Common myeloid progenitor, CD34-positive (primary cell): ENCODE results near the gene TPBGL.

Experiments
- CTCF ChIA-PET: fragments of 350-600 bp; sonication (Branson Sonifier 250); formaldehyde crosslinking; loops from one replicate; lab custom pipeline; 2021; ENCODE audit warnings: antibody characterized with exemption; lab: Charles Lee
- POLR2A ChIA-PET: fragments of 350-600 bp; sonication (Branson Sonifier 250); formaldehyde crosslinking; loops from one replicate; lab custom pipeline; 2021; ENCODE audit warnings: antibody characterized with exemption; lab: Charles Lee
- DNase-seq, 3 donors: peaks; one replicate each; pipeline versions ENCODE4 v3.0.0 to v3.0.0-alpha.2; 2013
- H3K27ac ChIP-seq, 2 experiments: 1 replicate in 1 of 2; 2 replicates in 1 of 2; pipeline ENCODE4 v1.7.0; 2013; ENCODE audit warnings: inconsistent platforms in 2 of 2, low read length in 2 of 2, mild to moderate bottlenecking in 2 of 2, low read depth in 1 of 2, moderate library complexity in 1 of 2; ENCODE audit not compliant: severe bottlenecking in 2 of 2, insufficient read depth in 1 of 2, poor library complexity in 1 of 2
- H3K27me3 ChIP-seq, 5 experiments: replicated peaks in 2 of 5; 1 replicate in 3 of 5; 2 replicates in 2 of 5; pipeline versions ENCODE4 v1.6.1 to v1.7.0; 2013; ENCODE audit warnings: low read length in 4 of 5, mild to moderate bottlenecking in 2 of 5, moderate library complexity in 2 of 5, inconsistent platforms in 1 of 5; ENCODE audit not compliant: insufficient read depth in 5 of 5, control insufficient read depth in 4 of 5
- H3K36me3 ChIP-seq, 4 experiments: 1 replicate in 2 of 4; 2 replicates in 2 of 4; pipeline versions ENCODE4 v1.6.1 to v1.7.0; 2013; ENCODE audit warnings: low read length in 3 of 4, control low read depth in 1 of 4, mild to moderate bottlenecking in 1 of 4; ENCODE audit not compliant: control insufficient read depth in 4 of 4, insufficient read depth in 4 of 4
- H3K4me1 ChIP-seq, 4 experiments: 1 replicate in 3 of 4; 2 replicates in 1 of 4; pipeline versions ENCODE4 v1.6.1 to v1.7.1; 2013; ENCODE audit warnings: low read length in 3 of 4, mild to moderate bottlenecking in 3 of 4, control low read depth in 1 of 4, inconsistent platforms in 1 of 4, moderate library complexity in 1 of 4; ENCODE audit not compliant: control insufficient read depth in 4 of 4, insufficient read depth in 4 of 4; ENCODE audit errors: control extremely low read depth in 1 of 4
- H3K4me3 ChIP-seq, 7 experiments: 1 replicate in 4 of 7; 2 replicates in 3 of 7; pipeline versions ENCODE4 v1.5.1 to v1.7.0; 2013; ENCODE audit warnings: mild to moderate bottlenecking in 7 of 7, low read length in 6 of 7, moderate library complexity in 6 of 7, inconsistent platforms in 2 of 7, low read depth in 2 of 7, control low read depth in 1 of 7; ENCODE audit not compliant: insufficient read depth in 4 of 7, control insufficient read depth in 1 of 7; ENCODE audit errors: extremely low read depth in 1 of 7
- H3K9me3 ChIP-seq, 5 experiments: 1 replicate in 4 of 5; 2 replicates in 1 of 5; pipeline versions ENCODE4 v1.6.1 to v1.7.1; 2013; ENCODE audit warnings: low read length in 4 of 5, mild to moderate bottlenecking in 2 of 5, inconsistent platforms in 1 of 5, low read depth in 1 of 5, moderate library complexity in 1 of 5; ENCODE audit not compliant: control insufficient read depth in 4 of 5, insufficient read depth in 2 of 5; ENCODE audit errors: control extremely low read depth in 1 of 5
- WGBS: methylation state at CpG from one replicate; pipeline ENCODE4 v1.1.5; 2013; ENCODE audit not compliant: insufficient coverage; 5-methylcytosine and 5-hydroxymethylcytosine counted together

TPBGL gene

DNA sequence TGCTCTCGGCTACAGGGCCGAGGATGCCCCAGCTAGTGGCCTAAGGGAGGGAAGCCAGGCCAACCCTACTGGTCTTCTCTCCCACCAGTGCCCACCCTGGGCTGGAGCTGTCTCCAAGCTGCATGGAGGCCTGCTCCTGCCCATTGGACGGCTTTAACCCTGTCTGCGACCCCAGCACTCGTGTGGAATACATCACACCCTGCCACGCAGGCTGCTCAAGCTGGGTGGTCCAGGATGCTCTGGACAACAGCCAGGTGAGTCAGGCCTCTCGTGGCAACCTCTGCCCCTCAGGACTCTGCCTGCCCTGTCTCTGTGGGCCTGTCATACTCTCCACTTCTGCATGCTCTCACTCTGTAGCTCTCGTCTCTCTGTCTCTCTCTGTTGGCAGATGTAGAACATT is 44.1 kb upstream of the TPBGL start:
- Histone ChIP-seq H3K4me1 (peaks cover 0 to 10% (median 3%) of the 10 kb centered on the region in 4 experiments), H3K36me3 (no peaks in the 10 kb centered on the region), H3K4me3 (no peak overlapping the region), H3K9me3 (no peaks in the 10 kb centered on the region), H3K27me3 (peaks cover 0 to 8% (median 2%) of the 10 kb centered on the region in 5 experiments), H3K27ac (no peak overlapping the region)
- CTCF ChIA-PET = interaction anchor here (0.9 to 4.5 kb wide), 7 partner anchors 9 to 267 kb away, joined by 3 to 50 read pairs (median 4); no protein-coding TSS in a partner anchor
- POLR2A ChIA-PET = no interaction called here
- 91% methylated on average over 8 of the region's 8 CpGs for WGBS
- DNase-seq = no peak

DNA sequence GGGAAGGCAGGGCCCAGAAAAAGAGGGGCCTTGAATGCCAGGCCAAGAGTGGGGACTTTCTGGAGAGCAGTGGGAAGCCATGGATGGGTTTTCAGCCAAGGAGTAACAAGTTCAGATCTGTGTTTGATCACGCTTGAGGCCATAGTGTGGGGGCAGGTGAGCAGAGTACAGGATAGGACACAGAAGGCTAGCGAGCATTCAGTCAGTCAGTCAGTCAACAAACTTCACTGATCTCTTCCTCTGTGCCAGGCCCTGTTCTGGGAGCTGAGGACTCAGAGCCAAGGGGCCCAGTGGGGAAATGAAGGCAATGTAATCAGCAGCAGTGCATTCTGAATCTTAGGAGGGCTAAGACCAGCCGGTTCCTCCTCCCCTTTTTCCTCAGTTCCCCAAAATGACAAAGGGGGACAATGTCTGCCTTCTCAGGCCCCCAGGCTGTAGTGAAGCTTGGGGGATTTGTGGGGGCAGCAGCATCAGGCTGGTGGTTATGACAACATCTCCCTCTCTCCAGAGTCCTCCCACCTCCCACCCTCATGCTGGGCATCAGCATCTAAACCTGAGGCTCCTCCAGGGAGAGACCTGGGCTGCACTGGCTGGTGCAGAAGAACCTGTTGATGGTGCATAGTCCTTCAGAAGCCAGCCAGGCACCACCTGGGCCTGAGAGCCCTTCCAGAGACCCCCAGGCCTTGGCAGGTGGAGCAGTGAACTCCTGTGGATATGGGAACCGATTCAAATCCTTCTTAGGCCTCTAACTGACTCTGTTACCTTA is 42.9 kb upstream of the TPBGL start:
- CTCF ChIA-PET = interaction anchor here (4.5 to 15.8 kb wide), 2 partner anchors 8 to 55 kb away, joined by 50 to 309 read pairs; no protein-coding TSS in a partner anchor
- H3K36me3 ChIP-seq = no peaks in the 10 kb centered on the region
- POLR2A ChIA-PET = no interaction called here
- H3K27ac ChIP-seq = no peak overlapping the region
- DNase-seq = no peak
- H3K4me3 ChIP-seq = no peak overlapping the region
- H3K27me3 ChIP-seq = peaks cover 0 to 8% (median 2%) of the 10 kb centered on the region in 5 experiments
- WGBS = 100% methylated on average over 2 of the region's 4 CpGs
- no peaks in the 10 kb centered on the region for H3K9me3 ChIP-seq
- peaks cover 0 to 10% (median 3%) of the 10 kb centered on the region in 4 experiments for H3K4me1 ChIP-seq

DNA sequence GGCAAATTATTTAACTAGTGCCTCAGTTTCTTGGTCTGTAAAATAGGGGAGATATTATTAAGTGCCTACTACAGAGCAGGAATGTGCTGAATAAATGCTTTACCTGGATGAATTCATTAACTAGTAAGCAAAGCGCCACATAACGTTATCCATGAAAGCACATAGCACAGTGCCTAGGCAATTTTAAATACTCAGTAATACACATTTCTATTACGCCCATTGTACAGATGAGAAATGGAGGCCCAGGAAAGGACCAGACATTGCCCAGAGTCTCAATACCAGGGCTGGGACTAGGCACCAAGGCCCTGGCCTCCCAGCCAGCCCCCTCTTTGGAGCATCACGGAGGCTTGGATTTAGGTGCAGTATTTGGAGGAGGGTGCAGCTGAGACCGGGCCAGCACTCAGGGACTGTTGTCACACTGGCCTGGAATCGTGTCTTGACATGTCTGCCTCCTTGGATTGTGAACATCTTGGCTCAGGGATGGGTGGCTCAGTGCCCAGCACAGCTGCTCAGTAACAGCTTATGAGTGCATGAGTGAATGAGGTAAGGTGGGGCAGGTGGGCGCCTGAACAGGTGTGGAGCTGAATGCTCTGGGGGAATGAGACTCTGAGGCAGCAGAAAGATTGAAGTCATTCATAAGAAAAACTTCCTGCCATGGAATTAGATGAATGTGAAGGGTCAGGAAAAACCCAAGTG is 42.1 kb upstream of the TPBGL start:
- H3K27me3 ChIP-seq = peaks cover 0 to 8% (median 0%) of the 10 kb centered on the region in 5 experiments
- DNase-seq = no peak
- WGBS = 100% methylated on average over 5 of the region's 7 CpGs
- no peaks in the 10 kb centered on the region for H3K9me3 ChIP-seq
- H3K4me1 ChIP-seq = peaks cover 0 to 10% (median 3%) of the 10 kb centered on the region in 4 experiments
- H3K27ac ChIP-seq = no peak overlapping the region
- CTCF ChIA-PET = interaction anchor here (15.8 kb wide), 1 partner anchor 56 kb away, joined by 309 read pairs; no protein-coding TSS in a partner anchor
- POLR2A ChIA-PET = no interaction called here
- H3K36me3 ChIP-seq = no peaks in the 10 kb centered on the region
- H3K4me3 ChIP-seq = no peak overlapping the region

DNA sequence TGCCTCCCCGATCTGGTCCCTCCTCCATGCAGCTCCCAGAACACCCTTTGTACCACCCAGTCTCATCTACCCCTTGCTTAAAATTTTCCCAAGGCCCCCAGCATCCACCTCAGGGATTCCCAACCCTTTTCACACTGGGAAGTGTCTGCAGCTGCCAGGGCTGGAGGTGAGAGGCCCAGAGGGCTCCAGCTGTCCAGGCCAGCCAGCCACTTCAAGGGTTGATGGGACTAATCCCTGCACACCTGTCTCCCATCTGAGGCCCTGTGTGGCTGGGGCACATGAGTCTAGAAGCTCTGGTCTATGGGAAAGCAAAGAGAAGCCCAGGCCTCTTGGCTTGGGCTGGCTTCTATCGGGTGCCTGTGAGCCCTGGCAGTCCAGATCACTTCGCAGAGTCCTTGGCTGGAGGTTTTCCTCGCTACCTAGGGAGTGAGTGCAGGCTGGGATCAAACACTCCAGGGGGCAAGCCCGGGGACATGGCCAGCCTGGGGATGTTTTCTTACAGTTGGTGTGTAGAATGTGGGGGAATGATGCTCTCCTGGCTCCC is 41.1 kb upstream of the TPBGL start:
- Histone ChIP-seq H3K27ac (no peak overlapping the region), H3K36me3 (no peaks in the 10 kb centered on the region), H3K4me1 (peaks cover 0 to 10% (median 3%) of the 10 kb centered on the region in 4 experiments), H3K27me3 (peaks cover 0 to 8% (median 0%) of the 10 kb centered on the region in 5 experiments), H3K9me3 (no peaks in the 10 kb centered on the region), H3K4me3 (no peak overlapping the region)
- DNase-seq = no peak
- ChIA-PET POLR2A (no interaction called here), CTCF (interaction anchor here (15.8 kb wide), 1 partner anchor 57 kb away, joined by 309 read pairs; no protein-coding TSS in a partner anchor)
- 100% methylated on average over 4 of the region's 5 CpGs for WGBS

DNA sequence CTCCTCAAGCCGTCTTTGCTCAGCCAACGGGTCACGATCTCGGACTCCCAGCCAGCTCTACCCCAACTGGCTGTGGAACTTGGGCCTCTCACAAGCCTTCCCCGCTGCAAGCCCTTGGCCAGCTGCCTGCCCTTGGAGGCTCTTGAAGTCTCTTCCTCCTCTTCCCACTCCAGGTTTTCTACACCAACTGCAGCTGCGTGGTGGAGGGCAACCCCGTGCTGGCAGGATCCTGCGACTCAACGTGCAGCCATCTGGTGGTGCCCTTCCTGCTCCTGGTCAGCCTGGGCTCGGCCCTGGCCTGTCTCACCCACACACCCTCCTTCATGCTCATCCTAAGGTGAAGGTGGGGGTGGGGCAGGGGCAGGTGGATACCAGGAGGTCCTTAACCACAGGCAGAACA is 40.5 kb upstream of the TPBGL start:
- Histone ChIP-seq H3K9me3 (no peaks in the 10 kb centered on the region), H3K4me3 (no peak overlapping the region), H3K36me3 (no peaks in the 10 kb centered on the region), H3K27ac (no peak overlapping the region), H3K27me3 (peaks cover 0 to 8% (median 0%) of the 10 kb centered on the region in 5 experiments), H3K4me1 (peaks cover 0 to 7% (median 2%) of the 10 kb centered on the region in 4 experiments)
- ChIA-PET CTCF (interaction anchor here (15.8 kb wide), 1 partner anchor 58 kb away, joined by 309 read pairs; no protein-coding TSS in a partner anchor), POLR2A (no interaction called here)
- 90% methylated on average over 9 of the region's 10 CpGs for WGBS
- DNase-seq = no peak

DNA sequence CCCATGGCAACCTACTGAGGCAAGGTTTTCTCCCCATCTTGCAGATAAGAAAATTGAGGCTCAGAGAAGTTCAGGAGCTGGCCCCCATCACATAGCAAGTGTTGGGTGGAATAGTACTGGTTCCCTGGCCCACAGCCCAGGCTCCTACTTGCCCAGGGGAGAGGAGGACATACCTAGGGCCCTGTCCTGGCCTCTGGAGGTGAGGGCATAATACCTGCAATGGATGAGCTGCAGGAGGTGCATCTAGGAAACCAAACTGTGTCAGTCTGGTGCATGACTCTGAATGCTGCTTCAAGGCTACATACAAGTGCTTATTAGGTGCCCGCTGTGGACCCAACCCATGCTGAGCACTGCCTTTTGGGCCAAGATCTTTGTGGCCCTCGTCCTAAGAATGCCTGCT is 40.0 kb upstream of the TPBGL start:
- DNase-seq = no peak
- Histone ChIP-seq H3K4me1 (peaks cover 0 to 2% (median 0%) of the 10 kb centered on the region in 4 experiments), H3K27me3 (peaks cover 0 to 8% (median 0%) of the 10 kb centered on the region in 5 experiments), H3K36me3 (no peaks in the 10 kb centered on the region), H3K27ac (no peak overlapping the region), H3K9me3 (no peaks in the 10 kb centered on the region), H3K4me3 (no peak overlapping the region)
- WGBS = 100% methylated on average over 2 of the region's 2 CpGs
- CTCF ChIA-PET = interaction anchor here (15.8 kb wide), 1 partner anchor 58 kb away, joined by 309 read pairs; no protein-coding TSS in a partner anchor
- POLR2A ChIA-PET = no interaction called here
